HS-27A (cell line): ENCODE data around the gene RPTOR.

Source experiments
- DNase-seq: peaks from one replicate; pipeline ENCODE4 v3.0.0-alpha.2; 2012; ENCODE audit warnings: low read depth, missing footprints

RPTOR gene

GRCh38 chr17:80894726-80895125 is 350.1 kb downstream of the RPTOR start:
- no peak for DNase-seq

GRCh38 chr17:80895366-80895765 is 350.7 kb downstream of the RPTOR start:
- DNase-seq: no peak

GRCh38 chr17:80898716-80899115 is 354.1 kb downstream of the RPTOR start:
- no peak for DNase-seq

DNA sequence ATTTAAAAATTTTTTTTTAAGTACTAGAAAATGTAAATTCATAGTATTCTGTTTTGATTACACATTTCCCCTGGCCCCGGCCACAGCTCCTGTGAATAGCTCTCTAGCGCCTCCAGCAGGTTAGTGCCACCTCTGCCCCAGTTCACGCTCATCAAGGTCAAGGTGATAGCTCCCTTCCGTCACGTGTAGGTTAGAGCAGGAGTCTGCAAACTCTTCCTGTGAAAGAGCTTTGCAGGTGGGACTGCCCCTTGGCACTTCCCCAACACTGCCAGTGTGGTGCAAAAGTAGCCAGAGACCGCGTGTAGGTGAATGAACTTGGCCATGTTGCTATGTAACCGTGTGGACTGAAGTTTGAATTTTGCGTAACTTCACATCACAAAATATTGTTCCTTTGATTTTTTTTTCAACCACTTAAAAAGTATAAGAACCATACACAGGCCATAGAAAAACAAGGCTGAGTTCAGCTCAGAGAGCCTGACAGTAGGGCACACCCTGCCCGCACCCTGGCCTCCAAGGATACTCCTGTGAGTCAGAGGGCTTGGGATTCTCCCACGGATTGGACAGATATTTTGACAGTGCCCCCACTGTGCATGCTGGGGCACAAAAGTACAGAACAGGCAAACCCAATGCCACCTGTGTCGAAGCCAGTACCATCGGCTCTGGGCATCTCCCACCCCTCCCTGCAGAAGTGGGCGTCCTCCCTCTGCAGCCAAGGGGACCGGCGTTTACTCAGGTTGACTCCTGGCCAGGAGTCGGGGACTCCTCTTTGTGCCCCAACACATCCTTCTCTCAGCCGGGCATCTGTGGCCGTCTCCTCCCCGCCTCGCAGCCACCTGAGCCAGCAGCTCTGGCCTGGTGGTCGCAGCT is 355.0 kb downstream of the RPTOR start:
- DNase-seq: no peak

GRCh38 chr17:80901319-80901718 is 356.7 kb downstream of the RPTOR start:
- no peak for DNase-seq

GRCh38 chr17:80902197-80902962 is 357.7 kb downstream of the RPTOR start:
- no peak for DNase-seq

DNA sequence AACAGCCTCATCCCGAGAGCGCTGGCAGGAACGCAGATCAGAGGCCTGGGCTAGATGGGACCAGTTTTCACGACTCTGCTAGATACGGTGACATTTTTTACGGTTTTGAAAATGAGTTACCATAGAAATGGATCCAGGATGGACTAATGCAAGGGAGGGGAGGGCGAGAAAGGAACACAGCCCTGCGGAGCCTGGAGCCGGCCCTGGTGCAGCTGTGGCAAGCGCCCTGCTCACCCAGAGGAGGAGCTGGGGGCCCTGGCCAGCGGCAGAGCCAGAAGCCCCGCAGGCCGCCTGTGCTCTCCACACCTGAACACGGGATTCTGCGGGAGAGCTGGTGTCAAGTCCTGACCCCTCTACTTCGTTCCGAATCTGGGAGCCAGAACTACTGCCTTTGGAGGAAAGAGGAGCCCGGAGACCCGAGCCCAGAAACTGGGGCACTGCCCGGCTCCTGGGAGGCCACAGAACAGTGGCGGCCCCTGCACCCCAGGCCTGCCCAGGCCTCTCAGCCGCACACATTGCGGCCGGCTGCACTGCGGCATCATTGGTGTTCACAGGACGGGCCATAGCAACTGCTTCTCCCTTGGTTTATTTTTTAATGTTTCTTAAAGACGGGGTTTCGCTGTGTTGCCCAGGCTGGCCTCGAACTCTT is 358.4 kb downstream of the RPTOR start:
- DNase-seq: no peak

GRCh38 chr17:80904036-80904753 is 359.6 kb downstream of the RPTOR start:
- DNase-seq: no peak

DNA sequence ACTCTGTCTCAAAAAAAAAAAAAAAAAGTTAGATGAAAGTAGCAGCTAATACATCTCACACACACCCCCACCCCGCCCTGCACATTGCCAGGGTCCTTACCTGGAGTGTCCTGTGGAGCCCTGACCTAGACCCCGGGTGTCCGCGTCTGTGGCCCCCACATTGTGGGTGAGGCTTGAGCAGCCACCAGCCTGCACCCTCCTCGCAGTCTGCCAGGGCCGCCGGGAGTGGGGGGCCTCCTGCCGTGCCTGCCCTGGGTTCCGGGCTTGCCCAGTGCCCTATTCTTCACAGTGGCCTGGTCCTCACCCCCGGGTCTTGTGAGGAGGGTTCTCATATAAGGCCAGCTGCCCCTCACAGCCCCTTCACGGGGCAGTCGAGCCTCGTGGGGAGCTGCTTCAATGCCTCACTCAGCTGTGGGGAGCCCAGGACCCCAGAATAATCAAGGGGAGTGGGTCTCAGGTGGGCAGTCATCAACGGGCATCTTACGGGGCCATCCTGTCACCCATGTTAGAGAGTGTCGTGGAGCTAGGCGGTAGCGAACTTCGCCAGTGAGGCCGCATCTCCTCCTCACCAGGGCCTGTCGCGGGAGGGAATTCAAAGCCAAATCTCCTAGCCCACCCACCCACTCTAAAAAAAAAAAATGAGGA is 361.1 kb downstream of the RPTOR start:
- DNase-seq: no peak

DNA sequence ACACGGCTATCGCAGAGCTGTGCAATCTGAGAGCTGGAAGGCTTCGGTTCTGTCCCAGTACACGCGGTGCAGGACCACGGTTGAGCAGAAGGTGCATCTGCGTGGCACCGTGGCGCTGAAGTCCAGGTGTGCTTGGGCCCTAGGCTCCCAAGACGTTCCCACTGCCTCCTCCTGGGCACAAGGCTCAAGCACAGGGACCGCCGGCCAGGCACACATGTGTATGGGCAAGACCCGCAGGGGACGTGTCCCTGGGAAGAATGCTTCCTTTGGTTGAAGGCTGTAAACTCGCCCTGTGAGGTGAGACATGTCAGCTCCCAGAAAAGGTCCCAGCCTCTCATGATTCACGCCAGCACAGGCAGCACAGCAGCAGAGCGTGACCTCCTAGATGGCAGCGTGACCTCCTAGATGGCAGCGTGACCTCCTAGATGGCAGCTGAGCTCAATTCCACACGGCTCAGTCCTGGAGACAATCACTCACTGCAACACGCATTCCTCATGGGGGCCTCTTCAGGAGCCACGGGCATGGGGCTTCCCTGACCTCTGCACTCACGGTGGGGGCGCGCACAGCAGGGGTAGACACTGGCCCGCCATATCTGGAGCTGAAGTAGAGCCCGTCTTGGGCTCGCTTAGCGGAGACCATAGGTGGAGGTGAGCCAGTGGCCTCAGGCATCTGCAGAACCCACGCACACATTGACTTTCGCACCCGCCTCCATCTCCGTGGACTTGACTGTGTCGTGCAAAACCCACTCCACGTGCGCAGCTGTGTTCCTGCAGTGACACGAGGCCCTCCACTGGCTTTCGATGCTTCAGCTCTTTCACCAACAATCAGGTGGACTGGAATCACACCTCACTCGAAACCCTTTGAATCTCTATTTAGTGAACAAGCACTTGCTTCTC is 362.0 kb downstream of the RPTOR start:
- DNase-seq: no peak

DNA sequence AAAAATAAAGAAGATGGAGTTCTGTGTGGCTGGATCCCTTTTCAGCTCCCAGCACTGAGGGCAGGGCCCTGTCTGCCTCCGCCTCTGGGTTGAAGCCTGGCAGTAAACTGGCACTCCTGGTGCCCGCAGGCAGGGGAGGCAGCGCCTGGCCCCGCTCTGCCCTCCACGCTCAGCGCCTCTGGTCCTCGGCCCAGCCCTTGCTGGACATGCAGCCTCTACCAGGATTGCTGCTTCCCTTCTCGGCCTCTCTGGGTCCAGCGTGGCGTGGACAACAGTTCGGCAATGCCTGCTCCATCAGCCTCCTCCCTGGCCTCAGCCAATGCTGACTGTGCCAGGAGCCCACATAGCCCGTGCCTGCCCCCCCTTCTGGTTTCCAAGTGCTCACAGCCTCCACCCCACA is 362.6 kb downstream of the RPTOR start:
- no peak for DNase-seq

DNA sequence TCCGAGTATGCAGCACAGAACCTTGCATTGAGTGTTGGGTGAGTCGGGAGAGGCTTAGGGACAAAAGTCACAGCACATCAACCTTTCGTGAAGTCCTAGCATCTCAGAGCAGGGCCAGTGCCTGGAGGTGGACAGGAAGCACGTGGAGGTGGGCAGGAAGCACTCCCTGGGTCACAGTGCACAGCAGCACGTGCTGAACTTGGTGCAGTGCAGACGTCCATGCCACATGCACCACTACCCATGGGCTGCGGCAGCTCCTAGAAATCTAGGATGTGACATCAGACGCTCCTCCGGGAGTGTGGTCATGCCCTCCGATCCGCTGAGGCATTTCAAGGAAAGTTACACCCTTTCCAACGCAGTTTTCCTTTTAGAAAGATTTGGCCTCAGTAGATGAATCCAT is 363.6 kb downstream of the RPTOR start:
- DNase-seq: no peak

DNA sequence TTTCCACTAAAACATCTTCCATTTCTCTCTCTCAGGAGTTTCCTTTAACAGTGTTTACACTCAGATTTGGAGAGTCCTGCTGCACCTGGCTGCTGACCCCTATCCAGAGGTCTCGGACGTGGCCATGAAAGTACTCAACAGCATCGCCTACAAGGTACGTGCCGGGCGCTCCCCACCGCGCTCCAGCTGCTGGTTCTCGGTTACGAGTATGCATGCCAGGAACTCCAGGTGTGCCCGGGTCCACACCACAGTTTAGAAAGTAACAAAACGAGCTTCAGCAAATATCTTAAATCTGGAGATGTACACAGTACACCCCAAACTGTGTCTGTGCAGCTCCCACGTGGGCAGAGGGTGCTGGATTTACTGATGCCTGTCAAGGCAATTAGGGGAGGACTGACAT is 364.1 kb downstream of the RPTOR start:
- DNase-seq: no peak

DNA sequence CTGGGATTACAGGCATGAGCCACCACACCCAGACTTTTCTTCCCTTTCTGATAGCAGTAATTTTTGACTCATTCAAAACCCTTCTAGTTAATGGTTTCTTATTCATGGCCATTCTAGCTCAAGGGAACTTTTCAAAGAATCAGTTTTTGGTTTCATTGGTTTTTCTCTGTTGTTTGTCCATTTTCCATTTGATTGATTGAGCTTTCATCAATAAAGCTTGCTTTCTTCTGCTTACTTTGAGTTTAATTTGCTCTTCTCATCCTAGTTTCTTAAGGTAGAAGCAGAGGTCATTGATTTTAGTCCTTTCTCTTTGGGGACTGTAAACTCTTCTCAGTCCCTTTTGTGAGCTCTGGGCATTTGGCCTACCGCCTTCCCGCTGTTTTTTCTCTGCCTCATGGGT is 365.0 kb downstream of the RPTOR start:
- DNase-seq: no peak

- DNase-seq: no peak
Observed at GRCh38 chr17:80910043-80910442, 365.4 kb downstream of the RPTOR start.

DNA sequence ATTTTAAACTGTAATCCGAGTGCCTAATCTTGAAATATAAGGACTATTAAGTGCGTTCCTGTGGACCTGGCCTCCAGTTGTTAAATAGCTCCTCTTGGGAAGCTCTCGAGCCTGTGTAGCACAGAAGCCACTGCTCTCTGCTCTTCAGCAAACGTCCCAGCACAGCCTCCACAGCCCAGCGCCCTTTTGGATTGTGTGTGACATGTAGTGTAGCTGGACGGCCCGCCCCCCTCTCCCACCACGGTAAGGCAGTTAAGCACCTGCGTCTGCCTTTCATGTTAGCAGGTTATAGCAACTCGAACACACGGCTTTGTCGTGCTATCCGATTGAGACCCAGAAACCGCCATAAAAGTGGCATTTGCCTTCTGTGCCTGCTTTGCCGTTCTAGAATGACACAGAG is 367.8 kb downstream of the RPTOR start:
- no peak for DNase-seq

GRCh38 chr17:80913928-80914821 is 369.5 kb downstream of the RPTOR start:
- DNase-seq: no peak

DNA sequence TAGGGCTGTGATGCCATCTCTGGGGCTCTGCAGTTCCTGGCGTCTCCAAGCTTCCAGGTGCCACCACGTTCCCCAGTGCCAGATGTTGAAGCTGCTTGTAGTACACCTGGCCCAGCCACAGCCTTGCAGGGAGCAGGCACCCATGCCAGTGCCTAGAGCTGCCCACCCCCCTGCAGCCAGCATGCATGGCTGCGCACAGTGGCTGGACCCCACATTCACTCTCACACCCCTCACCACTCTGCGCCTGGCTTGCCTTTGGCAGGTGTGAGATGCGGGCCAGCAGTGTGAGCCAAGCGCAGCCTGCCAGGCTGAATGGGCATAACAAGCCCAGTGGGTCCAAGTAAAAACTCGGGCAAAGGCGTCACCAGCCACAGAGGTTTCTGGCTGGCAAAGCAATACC is 371.6 kb downstream of the RPTOR start:
- DNase-seq: no peak

DNA sequence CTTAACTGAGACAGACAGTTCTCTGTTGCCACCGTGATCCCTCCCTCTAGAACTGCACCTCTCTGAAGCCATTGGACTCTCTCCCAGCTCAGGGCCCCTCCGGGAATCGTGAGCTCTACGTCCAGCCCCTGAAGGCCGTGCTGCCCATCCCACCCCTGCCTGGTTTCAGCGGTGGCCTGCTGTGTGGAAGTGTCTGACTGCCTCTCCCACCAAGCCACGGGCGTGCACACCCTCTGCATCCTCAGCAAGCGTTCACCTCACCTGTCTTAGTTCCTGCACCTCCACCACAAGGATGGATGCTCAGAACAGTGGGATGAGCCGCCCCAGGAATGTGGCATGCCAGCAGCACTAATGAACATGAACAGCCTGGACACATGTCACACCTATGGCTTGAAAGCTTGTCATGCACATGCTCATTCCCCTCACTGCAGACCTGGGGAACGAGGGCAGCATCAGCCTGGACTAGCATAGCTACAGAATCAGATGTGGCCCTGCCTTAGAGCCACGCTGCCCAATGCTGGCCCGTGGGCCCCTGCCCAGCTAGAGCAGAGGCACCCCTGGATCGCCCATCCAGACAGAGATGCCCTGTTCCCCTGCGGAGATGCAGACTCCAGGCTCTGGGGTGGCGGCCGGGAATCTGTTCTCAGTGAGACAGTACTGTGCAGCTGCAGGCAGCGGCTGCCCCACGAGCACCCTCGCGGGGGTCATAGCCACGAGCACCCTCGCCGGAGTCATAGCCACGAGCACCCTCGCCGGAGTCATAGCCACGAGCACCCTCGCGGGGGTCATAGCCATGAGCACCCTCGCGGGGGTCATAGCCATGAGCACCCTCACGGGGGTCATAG is 373.3 kb downstream of the RPTOR start:
- DNase-seq: no peak
